Fibroblast of the aortic adventitia (primary cell): ENCODE data around the gene DEDD2. TPM values are rescaled to one million over a fixed set of nuclear protein-coding genes. Genes with fewer than 3 reads are reported as not detected.

Source experiments
- DNase-seq: peaks from one replicate; pipeline ENCODE4 v3.0.0-alpha.2; 2010; ENCODE audit warnings: low read depth
- H3K4me3 ChIP-seq: 2 replicates; pipeline ENCODE4 v1.5.1; 2011; ENCODE audit warnings: low read depth, mild to moderate bottlenecking, control low read depth, low read length, moderate library complexity
- total RNA-seq: library from RNA; depleted of rRNA; stranded (reverse); fragments of >200 nt; gene quantifications from 2 replicates; pipeline ENCODE4 v1.2.3, GENCODE V29; 2012; ENCODE audit warnings: low replicate concordance
- TF ChIP-seq, protein P1 (sequence below): IDR thresholded peaks from 2 replicates; pipeline ENCODE4 v1.5.1; 2011; ENCODE audit warnings: mild to moderate bottlenecking, low read length, control low read depth, inconsistent platforms; ENCODE audit not compliant: insufficient read depth

Gene DEDD2
- total RNA-seq, 1 donor: 11.1 TPM

DNA sequence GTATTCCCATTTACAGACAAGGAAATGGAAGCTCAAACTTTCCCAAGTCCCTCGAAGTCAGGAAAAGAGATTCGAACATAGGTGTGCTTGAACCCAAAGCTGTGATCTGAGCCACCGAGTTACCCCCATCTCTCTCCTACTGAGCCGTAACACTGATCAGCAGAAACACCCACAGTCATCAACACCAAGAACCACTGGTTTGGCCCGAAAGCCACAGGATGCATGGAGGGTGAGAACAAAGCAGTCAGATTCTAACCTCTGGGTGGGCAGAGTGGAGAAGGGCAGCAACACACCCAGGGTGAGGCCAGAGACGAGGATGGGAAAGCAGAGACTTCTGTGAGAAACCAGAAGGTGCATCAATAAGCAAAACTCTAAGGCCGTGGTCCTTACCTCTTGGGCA lies 57.5 kb downstream of the DEDD2 start:
- TF ChIP-seq, protein P1, sequence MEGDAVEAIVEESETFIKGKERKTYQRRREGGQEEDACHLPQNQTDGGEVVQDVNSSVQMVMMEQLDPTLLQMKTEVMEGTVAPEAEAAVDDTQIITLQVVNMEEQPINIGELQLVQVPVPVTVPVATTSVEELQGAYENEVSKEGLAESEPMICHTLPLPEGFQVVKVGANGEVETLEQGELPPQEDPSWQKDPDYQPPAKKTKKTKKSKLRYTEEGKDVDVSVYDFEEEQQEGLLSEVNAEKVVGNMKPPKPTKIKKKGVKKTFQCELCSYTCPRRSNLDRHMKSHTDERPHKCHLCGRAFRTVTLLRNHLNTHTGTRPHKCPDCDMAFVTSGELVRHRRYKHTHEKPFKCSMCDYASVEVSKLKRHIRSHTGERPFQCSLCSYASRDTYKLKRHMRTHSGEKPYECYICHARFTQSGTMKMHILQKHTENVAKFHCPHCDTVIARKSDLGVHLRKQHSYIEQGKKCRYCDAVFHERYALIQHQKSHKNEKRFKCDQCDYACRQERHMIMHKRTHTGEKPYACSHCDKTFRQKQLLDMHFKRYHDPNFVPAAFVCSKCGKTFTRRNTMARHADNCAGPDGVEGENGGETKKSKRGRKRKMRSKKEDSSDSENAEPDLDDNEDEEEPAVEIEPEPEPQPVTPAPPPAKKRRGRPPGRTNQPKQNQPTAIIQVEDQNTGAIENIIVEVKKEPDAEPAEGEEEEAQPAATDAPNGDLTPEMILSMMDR: no peak
- DNase-seq: no peak
- no peak overlapping the region for H3K4me3 ChIP-seq

DNA sequence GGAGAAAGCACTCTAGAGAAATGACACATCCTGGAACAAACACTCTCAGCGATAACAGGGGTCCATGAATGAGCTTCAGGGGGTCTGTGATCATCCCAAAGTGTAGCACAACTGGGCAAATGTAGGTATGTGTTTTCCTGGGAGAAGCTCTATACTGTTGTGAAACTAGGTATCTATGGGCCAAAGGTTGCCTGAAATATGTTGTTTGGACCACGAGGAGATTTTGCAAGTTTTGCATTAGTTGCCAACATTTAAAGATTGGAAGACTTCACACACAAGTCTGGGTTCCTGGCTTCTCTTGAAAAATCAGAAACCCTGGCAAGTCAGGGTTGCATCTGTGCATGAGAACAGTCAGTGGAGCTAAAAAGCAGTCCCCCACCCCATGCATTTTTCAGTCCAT lies 58.6 kb downstream of the DEDD2 start:
- DNase-seq: peak; percentile 64
- TF ChIP-seq, protein P1: no peak
- no peak overlapping the region for H3K4me3 ChIP-seq

DNA sequence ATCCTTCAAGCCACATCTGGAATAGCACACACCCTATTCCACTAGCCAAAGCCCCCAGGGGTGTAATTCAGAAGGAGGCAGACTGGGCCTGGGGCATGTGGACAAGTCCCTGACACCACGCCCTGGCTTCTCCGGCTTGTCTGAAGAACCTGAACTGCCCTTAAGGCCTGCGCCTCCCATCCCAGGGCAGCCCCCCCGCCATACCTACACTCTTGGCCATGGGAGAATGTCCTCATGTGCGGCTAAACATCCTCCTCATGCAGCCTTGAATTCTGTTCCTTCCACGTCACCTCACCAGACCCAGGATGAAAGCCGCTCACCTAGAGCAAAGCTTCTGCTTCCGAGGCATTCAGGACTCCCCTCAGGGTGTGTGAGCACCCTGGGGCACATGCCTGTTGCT lies 60.9 kb downstream of the DEDD2 start:
- H3K4me3 ChIP-seq: no peak overlapping the region
- DNase-seq: no peak
- TF ChIP-seq, protein P1: no peak

DNA sequence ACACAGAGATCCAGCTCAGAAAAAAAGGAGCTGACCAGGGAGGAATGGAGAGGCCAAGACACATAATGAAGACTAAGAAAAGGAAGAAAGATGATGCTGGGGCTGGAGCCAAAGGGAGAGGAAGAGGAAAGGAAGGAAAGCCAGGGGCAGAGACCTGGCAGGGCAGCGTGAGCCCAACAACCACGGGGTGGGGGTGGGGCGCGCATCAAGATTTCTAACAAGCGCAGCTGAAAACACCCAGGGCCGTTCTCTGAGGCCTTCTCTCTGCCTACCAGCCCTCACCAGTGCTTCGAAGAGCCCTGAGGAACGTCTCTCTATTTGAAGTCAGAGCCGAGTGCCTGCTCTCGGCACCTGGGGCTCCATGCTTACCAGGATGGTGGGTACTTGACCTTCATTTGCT lies 61.7 kb downstream of the DEDD2 start:
- H3K4me3 ChIP-seq: no peak overlapping the region
- no peak for DNase-seq
- TF ChIP-seq, protein P1: no peak

DNA sequence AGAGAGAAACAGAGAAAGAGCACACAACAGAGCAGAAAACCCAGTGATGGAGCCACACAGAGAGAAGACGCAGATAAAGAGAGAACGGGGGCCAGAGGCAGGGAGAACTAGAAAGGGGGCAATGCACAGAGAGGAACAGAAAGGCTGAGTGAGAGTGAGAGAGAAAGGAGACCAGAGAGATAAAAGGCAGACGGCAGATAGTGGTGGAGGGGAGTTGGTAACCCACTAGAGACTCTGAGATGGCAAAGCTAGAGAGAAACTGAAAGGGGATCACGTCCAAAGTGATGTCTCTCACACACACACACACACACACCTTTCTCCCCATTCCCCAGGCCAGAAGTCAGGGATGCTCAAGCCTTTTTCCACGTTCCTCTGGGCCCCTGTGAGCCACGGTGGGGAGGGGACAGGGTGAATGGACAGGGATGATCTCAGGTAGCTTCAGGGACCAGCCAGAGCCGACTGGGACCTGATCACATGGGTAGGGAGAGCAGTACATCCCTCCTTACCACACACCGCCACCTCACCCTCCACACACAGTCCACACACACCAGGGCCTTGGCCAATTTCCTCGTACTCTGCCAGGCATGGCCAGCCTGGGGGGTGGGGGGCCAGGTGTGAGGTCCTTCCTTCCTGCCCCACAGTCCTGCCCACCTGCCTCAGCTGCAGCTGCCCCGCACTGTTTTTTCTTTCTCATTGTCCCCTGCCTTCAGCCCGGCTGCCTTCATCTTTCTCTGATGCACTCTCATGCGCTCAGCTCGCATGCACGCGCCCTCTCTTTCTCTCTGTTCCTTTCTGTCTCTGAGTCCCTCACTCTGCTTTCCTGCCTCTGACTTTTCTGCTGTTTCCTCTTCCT lies 62.8 kb downstream of the DEDD2 start:
- no peak overlapping the region for H3K4me3 ChIP-seq
- no peak for DNase-seq
- TF ChIP-seq, protein P1: no peak

DNA sequence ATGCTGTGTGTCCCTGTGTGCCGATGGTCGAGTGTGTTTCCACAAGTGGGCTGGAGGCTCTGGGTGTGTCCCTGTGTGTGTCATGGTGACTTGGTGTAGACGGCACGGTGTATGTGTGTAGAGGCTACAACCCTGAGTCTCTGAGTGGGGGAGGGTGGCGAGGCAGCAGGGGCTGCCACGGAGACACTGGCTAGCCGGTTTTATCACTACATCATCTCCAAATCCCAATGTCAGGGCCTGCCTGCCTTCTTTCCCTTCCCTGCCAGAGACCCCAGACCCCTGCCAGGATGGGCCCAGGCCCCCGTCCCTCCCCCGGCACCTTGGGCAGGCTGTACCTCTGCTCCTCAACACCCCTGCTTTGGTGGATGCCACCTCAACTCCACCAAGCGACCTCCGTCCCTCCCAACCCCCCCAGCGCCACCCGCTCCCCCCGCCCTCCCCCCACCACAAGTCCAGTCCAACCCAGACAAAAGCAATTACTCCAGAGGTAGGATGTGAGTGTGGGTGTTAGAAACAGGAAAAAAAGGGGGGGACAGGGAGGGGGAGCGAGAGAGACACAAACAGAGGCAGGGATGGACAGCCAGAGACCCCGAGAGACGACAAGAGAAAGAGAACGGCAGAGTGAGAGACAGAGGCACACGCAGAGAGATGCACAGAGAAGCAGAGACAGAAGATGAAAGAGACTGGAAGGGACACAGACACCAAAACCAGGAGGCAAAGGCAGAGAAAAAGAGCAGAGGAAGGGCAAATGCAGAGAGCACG lies 63.6 kb downstream of the DEDD2 start:
- H3K4me3 ChIP-seq: no peak overlapping the region
- DNase-seq: no peak
- TF ChIP-seq, protein P1: no peak
